GM03348 (cell line): Measurements from ENCODE around the gene ATP1A1.
A peak's percentile ranks its signal among the peaks of the same experiment; 100 is the strongest.

Source experiments
- DNase-seq: peaks from one replicate; pipeline ENCODE4 v3.0.0; 2012; ENCODE audit warnings: low spot score

The ATP1A1 gene

DNA sequence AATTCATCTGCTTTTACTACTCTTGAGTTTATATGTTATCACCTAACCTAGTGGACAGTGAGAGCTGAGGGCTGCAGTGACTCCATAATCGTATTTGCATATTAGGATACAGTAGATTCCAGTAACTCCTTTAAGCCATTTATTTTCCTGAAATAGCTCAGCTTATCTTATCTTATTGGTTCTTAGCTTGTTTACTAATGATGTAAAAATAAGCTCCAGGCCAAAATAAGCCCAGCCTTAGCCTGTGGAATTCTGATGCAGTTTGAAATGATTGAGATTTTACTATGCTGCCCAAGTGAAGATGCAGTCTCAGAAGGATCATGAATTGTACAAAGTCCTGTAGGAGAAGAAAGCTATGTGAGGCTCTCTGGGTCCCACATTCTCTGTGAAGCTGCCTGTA is 18.1 kb downstream of the ATP1A1 start:
- no peak for DNase-seq

DNA sequence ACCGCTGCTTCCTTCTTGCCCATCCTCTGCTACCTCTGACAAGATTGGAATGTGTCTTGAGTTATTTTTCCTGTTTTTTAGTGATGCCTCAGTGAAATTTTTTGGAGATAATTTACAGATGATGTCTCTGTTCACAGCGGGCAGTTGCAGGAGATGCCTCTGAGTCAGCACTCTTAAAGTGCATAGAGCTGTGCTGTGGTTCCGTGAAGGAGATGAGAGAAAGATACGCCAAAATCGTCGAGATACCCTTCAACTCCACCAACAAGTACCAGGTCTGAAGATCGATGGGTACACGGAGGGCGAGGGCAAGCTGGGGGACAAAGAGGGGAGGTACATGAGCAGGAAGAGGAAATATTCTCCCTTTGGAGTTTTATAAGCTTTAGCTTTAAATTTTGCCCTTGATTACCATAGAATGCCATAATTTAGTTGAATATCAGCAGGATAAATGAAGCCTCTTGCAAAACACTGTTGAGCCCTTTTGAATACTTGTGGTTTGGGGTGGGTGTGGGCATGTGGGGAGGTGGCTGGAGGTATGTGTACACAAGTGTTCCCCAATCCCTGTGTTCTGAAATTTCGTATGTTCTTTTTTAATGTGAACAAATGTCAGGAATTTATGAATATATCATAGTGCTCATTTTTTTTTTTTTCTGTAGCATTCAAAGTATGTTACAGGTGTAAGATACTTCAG is 19.8 kb downstream of the ATP1A1 start:
- DNase-seq: peak; percentile 42

DNA sequence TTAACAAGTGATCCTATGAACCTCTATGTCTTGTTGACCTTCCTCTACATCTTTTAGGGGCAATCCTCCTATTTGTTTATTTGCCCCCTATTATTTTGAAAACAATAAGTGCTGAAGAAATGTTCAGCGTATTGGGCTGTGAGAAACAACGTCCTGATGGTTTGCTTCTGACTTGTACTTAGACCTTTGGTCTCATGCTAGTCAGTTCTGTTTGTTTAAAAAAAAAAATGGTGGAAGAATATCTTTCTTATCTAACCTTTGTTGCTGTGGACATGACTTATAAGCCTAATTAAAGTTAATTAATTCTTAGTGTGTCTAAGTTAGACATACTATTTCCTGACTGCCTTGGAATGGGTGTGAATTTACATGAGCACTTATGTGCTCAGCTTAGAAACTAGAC is 20.7 kb downstream of the ATP1A1 start:
- DNase-seq: no peak

DNA sequence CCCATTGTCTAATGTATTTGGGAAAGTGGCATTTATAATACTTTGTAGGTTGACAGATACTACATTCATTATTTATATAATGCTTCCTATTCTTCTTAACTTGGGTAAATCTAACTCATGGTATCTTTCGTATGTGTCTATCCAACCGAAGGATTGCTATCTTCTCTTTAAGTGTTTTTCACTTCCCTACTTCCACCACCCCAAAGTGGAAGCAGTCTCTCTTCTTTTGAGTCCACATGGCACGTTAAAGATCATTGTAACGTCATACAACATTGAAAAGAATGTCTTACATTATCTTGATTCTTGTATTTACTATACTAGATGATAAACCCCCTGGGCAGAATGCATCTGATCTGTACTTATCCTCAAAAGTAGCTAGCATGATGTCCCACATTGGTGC is 21.2 kb downstream of the ATP1A1 start:
- DNase-seq: no peak

DNA sequence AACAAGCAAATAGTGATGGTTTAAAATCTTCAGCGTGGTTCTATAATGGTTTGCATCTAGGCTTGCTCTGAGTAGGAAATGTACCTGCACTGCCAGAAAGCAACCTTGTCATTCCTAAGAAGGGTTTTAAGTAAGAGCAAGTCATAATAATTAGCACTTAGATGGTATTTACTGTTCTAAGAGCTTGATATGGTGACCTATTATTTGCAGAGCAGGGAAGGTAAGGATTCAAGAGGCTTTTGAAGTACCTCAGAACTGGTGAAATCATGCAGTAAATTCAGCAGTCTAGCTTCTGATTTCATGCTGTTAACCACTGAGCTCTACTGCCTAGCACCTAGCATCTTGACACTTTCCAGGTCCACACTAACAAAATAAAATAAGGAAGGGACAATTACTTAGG is 23.7 kb downstream of the ATP1A1 start:
- DNase-seq: no peak

DNA sequence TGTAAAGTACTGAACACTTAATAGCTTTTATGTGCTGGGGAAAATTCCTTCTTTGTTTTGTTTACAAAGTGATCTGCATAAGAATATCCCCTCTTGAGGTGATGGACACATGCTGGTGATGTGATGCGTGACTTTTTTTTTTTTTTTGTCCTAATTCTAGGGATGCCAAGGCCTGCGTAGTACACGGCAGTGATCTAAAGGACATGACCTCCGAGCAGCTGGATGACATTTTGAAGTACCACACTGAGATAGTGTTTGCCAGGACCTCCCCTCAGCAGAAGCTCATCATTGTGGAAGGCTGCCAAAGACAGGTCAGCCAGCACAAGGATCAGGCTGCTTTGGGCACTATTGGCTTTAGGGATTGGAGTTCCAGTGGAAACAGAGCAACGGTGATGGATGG is 24.7 kb downstream of the ATP1A1 start:
- DNase-seq: no peak

DNA sequence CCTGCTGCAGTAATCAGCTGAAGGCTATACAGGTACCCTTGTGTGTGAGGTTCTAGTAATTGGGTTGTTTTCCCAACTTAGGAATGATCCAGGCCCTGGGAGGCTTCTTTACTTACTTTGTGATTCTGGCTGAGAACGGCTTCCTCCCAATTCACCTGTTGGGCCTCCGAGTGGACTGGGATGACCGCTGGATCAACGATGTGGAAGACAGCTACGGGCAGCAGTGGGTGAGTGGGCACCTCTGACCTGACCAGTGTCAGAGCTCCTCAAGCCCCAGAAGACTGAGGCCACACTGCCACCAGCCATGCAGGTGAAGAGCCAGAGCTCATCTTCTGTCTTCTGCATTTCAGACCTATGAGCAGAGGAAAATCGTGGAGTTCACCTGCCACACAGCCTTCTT is 27.7 kb downstream of the ATP1A1 start:
- no peak for DNase-seq

DNA sequence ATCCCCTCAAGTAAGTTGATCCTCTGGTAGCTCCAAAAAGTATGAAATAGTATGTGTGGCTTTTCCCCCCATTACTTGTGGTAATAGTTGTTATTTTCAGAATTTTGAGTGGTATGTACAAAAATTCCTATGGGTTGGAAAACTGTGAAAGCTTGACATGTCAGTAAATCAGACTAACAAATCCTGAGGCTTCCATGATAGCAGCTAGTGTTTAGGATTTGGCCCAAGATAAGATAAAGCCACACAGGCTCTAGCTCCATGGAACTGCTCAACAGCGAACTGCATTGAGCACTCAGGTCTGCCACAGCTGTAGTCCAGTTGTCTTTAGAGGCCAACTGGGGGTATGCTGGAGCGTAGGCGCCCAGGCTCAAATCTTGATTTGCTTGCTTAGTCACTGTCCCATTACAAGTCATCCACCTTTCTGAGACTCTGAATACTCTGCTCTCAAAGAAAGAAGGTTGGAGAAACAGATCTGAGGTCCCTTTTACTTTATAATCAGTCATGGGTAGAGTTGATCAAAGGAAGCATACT is 28.7 kb downstream of the ATP1A1 start:
- DNase-seq: no peak

DNA sequence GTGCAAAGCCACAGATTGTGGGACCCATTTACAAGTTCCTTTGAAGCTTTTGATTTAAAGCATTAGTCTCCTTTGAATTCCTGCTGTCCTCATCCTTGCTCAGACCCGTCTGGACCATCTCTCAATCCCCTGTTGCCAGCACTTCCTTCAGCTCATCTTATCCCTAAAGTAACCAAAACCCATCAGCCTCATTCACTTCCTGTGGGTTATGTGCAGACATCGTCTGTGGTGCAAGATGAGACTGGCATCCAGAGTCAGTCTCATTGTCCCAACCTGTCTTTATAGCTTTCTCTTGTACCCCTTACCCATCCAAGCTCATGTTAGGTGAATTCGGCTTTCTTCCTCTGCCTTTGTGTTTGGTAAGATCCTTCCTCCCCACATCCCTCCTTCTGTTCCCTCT is 29.3 kb downstream of the ATP1A1 start:
- no peak for DNase-seq

DNA sequence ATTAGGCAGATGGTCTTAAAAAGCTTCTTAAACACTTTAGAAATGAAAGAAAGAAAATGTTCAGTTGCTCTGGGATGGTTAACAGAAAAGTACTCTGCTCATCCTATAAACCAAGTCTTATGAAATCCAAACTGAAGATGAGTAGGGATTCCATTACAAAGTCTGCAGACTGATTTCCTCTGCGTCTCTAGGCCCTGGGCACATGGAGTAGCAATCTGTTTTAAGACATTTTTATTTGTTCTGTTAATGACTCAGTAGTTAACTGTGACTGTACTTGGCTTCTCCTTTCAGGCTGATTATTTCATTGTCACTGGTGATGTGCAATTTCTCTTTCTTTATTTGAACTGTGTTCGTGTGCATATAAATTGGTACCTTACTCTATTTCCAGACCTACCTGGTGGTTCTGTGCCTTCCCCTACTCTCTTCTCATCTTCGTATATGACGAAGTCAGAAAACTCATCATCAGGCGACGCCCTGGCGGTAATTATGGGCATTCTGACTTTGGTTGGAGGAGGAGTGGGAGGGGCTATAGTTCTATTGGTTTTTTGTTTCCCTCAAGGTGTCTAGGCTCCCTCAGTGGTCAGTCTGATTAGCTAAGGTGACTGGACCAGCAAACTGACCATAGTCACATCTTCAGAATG is 30.6 kb downstream of the ATP1A1 start:
- no peak for DNase-seq

DNA sequence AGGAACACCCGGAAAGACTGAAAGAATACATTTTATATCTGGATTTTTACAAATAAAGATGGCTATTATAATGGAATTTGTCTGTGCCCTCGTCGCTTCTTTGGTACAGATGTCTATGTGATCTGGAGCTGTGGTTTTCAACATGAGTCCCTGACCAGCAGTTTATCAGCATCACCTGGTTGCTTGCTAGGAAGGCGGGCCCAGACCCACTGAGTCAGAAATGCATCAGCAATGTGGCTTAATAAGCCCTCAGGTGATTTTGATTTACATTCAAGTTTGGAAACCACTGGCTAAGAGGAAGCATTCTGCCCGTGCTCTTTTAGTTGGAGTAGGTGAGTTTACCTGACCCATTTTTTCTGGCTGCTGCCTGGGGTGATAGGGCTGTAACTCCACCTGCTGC is 31.7 kb downstream of the ATP1A1 start:
- DNase-seq: no peak

DNA sequence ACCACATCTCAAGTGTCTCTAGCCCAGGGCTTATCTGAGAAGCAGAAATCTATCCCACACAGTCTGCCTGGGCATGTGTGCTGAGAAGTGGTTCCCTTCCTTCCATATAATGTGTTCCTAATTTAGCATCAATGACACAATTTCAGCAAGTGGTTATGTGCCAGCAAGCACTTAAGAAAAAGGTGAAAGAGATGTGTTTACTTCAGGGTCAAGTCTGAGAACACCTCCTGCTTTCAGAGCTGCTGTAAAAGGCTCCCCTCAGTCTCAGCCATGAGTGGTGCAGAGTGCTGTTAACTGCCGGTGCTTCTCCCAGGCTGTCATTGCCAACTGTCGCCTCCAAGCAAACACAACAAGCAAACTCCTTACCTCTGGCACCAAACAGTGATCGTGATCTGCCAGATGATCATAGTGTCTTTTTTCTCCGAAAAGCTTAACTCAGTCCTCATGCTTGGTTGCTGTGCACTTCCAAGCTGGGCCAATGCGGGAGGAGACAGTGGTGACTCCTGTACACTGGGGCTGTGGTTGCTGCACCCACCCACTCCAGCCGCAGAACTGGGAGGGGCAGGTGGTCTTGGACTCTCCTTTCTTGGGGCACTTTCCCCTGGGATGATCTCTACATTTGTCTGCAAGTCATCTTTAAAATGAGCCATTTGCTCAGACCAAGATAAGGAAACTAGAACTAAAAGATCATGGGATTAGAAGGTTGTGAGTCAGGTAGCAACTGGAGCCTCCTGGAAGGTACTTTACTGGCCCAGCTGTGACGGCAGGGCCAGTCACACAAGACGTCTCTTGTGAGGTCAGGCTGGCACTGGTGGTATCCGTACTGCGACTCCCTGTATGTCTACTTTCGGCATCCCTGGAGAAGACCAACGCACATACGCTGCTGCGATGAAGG is 32.4 kb downstream of the ATP1A1 start:
- no peak for DNase-seq

DNA sequence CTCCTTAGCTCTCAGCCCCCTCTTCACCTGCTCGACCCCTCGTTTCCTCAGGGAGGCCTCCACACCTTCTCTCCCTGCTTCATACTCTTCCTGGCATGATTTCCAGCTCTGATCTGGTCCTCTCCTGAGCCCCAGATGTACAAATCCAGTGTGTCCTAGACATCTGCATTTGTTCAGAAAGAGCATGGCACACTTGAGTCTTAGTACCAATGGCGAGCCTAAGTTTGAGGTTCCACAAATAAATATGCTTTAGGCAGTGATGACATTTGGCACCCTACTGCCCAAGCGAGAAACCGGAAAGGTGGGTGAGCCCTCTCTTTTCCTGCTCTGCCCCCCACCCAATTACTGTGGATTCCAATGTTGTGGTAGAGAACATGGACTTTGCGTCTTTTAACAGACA is 34.0 kb downstream of the ATP1A1 start:
- DNase-seq: no peak

DNA sequence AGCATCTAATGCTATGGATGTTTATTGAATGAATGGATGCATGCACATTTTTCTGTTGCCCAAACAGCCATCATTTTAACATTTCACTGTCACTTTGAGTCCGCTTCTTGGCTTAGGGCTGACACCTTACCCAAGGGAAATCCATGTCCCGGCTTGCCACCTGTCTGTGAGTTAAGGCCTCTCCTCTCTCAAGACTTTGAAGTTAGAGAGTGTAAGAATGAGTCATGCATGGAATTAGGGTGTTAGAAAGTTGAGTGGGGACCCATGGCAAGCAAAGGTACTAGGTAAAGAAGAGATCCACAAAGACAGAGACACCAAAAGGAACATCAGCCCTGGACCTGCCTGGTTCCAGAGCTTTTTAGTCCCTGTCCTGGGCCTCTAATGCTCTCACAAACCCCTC is 35.1 kb downstream of the ATP1A1 start:
- DNase-seq: no peak

DNA sequence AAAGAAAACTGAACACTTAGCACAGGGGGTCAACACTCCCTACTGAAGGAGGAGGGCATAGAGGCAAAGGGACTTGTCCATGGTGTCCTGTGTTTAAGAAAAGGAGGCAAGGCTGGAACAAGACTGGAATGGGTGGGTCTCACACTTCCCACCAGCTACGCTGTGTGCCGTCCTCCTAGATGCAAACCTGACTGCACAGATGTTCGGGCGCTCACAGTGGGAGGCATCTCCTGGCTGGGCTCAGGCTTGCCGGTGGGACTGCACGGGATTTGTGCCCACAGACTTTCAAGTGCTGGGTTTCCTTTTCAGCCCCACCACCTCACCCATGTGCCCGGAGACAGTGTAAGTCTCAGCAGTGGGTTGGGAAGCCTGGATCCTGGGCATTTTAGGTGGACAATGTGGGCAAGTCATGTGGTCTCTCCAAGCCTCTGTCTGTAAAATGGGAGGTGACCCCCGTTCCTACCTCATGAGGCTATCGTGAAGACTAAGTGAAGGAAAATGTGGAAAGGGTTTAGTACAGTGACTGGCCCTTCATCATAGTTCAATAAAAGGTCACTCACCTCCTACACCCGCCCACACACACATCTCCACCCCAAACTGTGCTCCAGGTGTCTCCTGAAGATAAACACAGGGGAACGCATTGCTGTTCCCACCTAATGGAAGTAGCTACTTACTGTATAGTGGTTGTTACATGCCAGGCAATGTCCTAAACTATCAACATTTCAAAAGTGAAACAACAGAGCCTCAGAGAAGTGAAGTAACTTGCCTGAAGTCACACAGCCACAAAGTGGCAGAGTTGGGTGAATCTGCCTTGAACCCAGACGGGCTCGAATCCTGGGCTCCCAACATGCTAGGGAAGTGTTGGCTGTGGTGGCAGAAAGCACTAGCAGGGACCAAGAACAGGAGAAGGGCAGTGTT is 36.0 kb downstream of the ATP1A1 start:
- DNase-seq: no peak

DNA sequence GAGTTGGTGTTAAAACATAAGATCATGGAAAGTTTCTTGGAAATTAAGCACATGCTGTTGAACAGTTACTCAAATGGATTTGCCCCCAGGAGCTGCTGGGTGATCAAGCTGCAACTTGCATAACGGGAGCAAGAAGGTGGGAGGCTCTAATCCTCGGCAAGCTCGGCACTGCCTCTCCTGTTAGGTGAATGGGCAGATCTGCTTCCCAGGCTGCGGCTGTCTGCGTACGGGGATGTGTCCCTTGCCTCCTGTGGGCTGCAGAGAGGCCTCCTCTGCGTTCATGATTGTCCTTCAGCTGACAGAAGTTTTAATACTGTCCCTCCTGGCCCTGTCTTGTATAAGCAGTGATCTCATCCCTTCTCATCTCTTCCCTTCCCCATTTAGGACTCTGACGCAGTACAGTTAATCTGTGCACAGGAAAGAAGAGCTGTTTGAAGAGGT is 36.7 kb downstream of the ATP1A1 start:
- DNase-seq: no peak

DNA sequence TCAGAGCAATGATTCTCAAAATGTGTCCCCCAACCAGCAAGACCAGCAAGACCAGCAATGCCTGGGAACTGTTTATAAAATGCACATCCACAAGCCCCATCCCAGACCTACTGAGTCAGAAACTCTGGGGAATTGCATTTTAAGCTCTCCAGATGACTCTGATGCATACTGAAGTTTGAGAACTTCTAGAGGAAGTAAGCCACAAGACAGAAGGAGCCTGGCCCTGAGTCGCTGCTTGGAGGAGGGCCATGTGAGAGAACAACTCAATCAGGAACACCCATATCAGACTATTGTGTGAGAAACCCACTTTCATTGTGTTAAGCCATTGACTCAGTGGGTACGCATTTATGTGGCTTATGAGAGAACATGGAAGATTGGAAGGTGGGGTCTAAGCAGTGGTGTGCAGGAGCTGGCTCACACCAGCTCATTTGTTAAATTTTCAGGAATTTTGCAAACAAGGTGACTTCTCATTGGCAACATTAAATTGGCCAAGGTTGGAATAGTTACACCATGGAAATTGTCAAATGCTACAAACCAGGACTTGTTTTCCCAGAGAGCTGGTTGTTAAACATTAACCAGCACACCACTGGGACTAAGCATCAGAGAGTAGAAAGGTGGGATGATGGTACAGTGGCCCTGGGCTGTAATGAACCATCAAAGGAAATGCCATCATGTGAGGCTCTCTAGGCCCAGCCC is 38.9 kb downstream of the ATP1A1 start:
- peak; percentile 10 for DNase-seq

DNA sequence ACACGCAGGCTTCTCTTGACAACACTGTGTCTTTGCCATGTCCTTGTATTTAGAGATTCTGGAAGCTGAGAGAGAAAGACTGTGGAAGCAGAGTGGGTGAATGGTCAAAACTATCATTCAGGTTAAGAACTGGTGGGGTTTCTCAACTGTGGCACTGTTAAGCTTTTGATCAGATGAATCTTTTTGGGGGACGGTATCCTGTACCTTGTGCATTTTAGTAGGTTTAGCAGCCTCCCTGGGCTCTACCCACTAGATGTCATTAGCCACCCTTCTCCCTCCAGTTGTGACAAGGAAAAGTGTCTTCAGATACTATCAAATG is 39.4 kb downstream of the ATP1A1 start:
- DNase-seq: no peak

DNA sequence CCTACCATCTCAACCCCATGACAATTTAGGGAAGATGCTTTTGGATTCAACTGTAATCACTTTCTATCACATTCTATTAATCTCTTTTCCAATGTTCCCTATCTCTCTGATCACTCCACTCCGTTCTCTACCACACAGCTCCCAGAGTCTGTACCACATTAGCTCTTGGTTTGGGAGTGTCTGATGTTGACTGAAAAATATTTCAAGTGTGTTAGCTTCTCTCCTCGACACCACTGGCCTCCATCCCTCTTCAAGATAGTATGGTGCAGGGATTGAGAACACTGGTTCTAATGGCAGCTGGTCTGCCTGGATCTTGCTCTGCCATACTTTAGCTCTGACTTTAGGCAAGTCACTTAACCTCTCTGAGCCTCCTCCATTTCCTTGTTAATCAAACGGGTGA is 39.9 kb downstream of the ATP1A1 start:
- DNase-seq: no peak

DNA sequence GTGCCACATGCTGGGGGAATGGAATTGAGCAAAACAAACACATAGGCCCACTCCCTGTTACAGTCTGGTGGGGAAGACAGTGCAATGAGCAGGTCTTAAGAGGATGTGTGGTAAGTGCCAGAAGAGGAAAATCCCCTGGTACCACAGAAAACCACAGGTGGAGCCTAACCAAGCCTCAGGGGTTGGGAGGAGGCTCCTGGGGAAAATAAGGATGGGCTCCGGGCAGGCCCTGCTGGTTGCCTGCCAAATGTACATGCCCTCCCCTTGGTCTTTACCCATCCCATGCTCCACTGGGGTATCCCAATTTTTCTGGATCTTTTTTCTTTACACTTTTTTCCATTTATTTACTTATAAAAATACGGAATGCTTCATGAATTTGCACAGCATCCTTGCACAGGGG is 40.4 kb downstream of the ATP1A1 start:
- DNase-seq: no peak

DNA sequence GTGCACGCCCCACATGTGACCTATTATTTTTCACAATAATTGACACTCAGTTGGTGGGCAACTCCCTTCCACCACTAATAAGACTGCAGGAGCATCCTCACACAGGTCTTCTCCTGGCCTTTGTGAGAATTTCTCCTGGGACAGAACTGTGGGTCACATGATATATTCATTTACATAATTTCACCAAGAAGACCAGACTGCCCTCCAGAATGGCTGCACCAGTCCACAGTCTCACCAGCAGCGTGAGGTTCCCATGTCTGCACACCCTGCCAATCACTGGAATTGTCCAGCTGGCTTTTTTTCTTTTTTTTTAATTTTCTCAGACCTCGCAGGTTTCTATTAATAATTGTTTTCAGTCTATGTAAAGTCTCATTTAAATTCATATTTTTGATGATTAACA is 41.3 kb downstream of the ATP1A1 start:
- DNase-seq: no peak
